Adipose tissue (tissue), 3 donors: Measurements from ENCODE around the gene FGGY. TPM values are rescaled to one million over a fixed set of nuclear protein-coding genes. Genes with fewer than 3 reads are reported as not detected.

ENCODE experiments used
- H3K27ac ChIP-seq: one replicate; pipeline ENCODE4 v1.5.1; 2013; ENCODE audit warnings: low read depth, low read length
- WGBS, 3 donors: extraction: QIAGEN DNeasy Blood & Tissue Kit; methylation state at CpG; one replicate each; pipeline ENCODE4 v1.1.7; 2013; 5-methylcytosine and 5-hydroxymethylcytosine counted together
- polyA plus RNA-seq, 3 donors: library from polyadenylated mRNA; stranded (reverse); fragments of 200-250 nt; gene quantifications; one replicate each; pipeline ENCODE4 v1.2.3, GENCODE V29; 2013
- donor health status: healthy with polysubstance abuse.
- donor health status: Bipolar disorder and iron deficiency.
- donor health status: healthy.

FGGY gene
- polyA plus RNA-seq, 3 donors, result 6.3 to 13.4 (median 12.8) TPM

GRCh38 chr1:59684698-59685097 is 387.8 kb downstream of the FGGY start:
- H3K27ac ChIP-seq, result no peak overlapping the region
- WGBS, 3 donors, result 89 to 96% (median 94%) methylated on average over 4 of the region's 4 CpGs

DNA sequence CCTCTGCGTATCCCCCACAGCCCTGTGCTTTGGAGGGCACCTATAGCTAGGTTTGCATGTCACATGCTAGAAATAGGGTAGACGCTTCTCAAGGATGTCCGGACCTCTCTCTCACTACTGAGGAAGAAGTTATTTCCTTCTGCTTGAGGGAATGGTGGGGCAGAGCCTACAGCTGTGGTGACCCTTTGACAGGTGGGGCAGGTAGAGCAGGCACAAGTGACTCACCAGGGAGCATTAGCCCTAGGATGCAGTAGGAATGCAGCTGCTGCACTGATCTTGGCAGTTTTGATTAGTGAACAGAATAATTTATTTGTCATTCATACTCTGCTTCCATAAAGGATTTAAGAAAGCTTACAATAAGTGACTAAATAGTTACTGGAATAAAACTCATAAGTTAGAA is 388.2 kb downstream of the FGGY start:
- H3K27ac ChIP-seq, result no peak overlapping the region
- 91 to 95% (median 94%) methylated on average over 3 of the region's 3 CpGs for WGBS, 3 donors

- H3K27ac ChIP-seq, result no peak overlapping the region
- 98 to 99% (median 98%) methylated on average over 2 of the region's 2 CpGs for WGBS, 3 donors
These were observed 388.8 kb downstream of the FGGY start for GRCh38 chr1:59685666-59686065.

GRCh38 chr1:59686170-59686569 is 389.3 kb downstream of the FGGY start:
- WGBS, 3 donors, result 73 to 86% (median 83%) methylated on average over 3 of the region's 3 CpGs
- no peak overlapping the region for H3K27ac ChIP-seq

DNA sequence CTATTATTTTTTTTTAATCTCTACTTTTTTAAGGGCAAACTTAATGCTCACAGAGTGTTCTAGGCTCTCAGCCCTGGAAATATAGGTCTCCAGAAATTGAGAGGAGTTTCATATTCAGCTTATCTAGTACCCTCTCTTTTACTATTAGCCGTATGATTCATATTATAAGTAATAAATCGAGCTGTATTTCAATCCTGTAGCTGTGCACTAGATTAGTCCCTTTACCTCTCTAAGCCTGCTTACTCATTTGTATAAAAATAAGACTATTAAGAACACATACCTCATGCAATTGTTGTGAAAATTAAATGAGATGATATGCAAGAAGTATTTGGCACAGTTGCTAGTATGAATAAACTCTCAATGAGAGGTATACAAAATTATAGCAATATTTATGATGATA is 389.7 kb downstream of the FGGY start:
- WGBS, 3 donors, result 90 to 93% (median 91%) methylated on average over 2 of the region's 2 CpGs

DNA sequence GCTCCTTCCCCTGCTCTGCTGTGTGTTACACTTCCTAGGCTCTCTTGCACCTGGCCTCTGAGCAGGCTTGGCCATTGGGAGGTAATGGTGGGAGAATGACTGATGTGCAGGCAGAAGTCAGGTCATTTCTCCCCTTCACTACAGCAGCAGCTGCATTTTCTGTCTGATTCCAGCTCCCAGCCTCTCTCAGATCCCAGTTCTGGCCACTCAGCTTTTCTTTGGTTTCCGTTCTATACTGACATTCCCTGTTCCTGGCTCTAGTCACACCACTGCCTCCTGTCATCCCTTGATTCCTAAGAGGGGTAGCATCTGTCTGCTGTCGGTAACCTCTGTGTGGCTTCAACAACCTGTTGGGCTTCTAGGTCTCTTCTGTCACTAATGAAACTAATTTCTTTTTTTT is 390.2 kb downstream of the FGGY start:
- H3K27ac ChIP-seq, result no peak overlapping the region
- WGBS, 3 donors, result 82 to 90% (median 87%) methylated on average over 2 of the region's 2 CpGs

More for the DNA sequence above, 389.7 kb downstream of the FGGY start:
- no peak overlapping the region for H3K27ac ChIP-seq

GRCh38 chr1:59688976-59689375 is 392.1 kb downstream of the FGGY start:
- no peak overlapping the region for H3K27ac ChIP-seq

GRCh38 chr1:59689730-59690129 is 392.8 kb downstream of the FGGY start:
- WGBS, 3 donors, result 80 to 88% (median 88%) methylated on average over 1 of the region's 1 CpG
- no peak overlapping the region for H3K27ac ChIP-seq

More at GRCh38 chr1:59688976-59689375, 392.1 kb downstream of the FGGY start:
- WGBS, 3 donors, result 73 to 93% (median 79%) methylated on average over 5 of the region's 5 CpGs

GRCh38 chr1:59690171-59690930 is 393.5 kb downstream of the FGGY start:
- H3K27ac ChIP-seq, result no peak overlapping the region
- WGBS, 3 donors, result 91 to 95% (median 92%) methylated on average over 7 of the region's 7 CpGs

DNA sequence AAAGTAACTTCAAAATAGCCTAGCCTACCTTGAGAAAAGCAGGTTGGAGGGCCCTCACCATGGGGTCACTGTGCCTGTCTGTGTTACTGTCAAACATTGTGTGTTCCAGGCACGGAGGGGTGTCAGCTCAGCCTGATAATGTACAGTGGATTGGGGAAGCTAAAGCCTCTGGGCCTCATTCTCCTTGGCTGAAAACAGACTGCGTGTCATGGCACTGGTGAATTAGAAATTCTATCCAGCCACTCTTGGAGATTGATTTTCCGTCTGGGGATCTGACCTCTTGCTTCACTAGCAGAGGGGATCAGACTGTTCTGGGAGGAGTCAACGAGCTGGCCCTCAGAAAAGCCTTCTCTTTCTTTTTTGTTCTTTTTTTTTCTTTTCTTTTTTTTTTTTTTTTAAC is 394.4 kb downstream of the FGGY start:
- 61 to 70% (median 63%) methylated on average over 4 of the region's 4 CpGs for WGBS, 3 donors
- no peak overlapping the region for H3K27ac ChIP-seq

GRCh38 chr1:59692591-59692990 is 395.7 kb downstream of the FGGY start:
- H3K27ac ChIP-seq, result no peak overlapping the region
- WGBS, 3 donors, result 29 to 77% (median 46%) methylated on average over 5 of the region's 5 CpGs

DNA sequence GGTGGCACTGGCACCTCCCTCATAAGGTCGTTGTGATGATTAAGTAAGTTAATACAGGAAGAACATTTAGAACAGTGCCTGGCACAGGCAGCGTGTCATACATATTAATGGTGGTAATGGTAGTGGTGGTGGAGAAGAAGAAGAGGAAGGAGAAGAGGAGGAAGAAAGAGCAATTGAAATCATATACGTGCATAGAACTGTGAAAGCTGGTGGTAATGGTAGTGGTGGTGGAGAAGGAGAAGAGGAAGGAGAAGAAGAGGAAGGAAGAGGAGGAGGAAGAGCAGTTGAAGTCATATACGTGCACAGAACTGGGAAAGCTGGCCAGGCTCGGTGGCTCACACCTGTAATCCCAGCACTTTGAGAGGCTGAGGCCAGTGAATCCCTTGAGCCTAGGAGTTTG is 396.5 kb downstream of the FGGY start:
- WGBS, 3 donors, result 54 to 86% (median 59%) methylated on average over 5 of the region's 5 CpGs
- H3K27ac ChIP-seq, result no peak overlapping the region

DNA sequence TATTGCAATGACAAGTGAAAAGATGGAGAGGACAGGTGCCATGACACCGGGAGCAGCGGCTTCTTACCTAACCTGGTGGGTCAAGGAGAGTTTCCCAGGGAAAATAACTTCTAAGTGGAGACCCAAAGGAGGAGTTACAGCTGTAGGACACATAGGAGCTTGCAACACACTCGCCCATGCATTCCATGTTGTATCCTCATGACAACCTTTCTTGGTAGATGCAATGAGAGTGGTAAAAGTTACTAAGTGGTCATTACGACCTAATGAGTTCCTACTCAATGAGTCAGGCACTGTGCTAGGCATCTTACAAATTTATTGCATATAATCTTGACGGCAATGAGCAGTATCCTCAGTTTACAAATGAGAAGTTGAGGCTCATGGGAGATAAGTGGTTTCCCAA is 398.4 kb downstream of the FGGY start:
- WGBS, 3 donors, result 87 to 96% (median 95%) methylated on average over 5 of the region's 5 CpGs
- H3K27ac ChIP-seq, result no peak overlapping the region

DNA sequence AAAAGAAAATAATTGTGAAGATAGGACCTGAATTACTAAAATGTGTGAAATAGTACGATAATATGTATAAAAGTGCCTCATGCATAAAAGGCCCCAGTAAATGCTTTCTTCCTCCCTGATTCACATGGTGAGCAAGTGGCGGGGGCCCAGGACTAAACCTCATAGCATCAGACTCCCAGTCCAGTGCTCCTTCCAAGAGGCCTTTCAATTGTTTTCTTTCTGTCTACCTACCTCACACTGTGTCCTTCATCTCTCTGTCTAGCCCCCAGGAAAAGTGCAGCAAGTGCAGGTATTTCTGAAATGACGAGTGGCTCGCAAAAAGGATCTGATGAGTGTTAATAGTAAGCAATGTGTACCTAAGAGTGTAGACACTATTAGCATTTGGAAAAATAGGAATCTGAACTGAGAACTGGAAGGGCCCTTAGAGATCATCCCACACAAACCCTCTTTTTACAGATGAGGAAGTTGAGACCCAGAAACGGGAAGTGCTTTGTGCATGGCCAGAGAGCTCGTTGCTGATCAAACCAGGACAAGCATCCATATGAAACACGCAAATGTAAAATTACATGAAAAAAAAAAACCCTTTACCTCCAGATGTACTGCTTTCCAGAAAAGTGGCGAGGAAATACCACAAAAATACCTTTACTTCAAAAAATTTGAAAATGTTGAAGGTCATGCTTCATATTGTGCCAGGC is 399.7 kb downstream of the FGGY start:
- H3K27ac ChIP-seq, result no peak overlapping the region
- WGBS, 3 donors, result 70 to 88% (median 80%) methylated on average over 8 of the region's 8 CpGs

DNA sequence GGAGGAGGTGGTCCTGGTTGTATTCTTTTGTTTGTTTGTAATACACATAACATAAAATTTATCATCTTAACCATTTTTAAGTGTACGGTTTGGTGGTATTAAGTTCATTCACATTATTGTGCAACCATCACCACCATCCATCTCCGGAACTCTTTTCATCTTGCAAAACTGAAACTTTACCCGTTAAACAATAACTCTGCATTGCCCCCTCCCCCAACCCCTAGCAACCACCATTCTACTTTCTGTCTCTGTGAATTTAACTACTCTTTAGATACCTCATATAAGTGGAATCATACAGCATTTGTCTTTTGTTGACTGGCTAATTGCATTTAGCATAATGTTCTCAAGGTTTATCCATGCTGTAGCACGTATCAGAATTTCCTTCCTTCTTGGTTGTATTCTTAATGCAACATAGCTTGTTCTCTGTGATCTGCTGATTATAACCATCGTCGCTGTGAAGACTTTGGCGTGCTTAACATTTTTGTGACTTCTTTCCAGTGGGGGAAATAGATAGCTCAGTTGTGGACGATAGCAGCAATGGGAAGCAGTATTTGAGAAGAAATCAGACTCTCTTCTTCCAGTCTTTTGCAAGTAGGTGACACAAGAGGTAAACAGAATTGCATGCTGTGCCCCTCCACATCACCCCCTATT is 400.4 kb downstream of the FGGY start:
- WGBS, 3 donors, result 32 to 45% (median 35%) methylated on average over 8 of the region's 8 CpGs

GRCh38 chr1:59698386-59698785 is 401.5 kb downstream of the FGGY start:
- no peak overlapping the region for H3K27ac ChIP-seq
- 54 to 73% (median 59%) methylated on average over 4 of the region's 4 CpGs for WGBS, 3 donors

More for the DNA sequence above, 400.4 kb downstream of the FGGY start:
- no peak overlapping the region for H3K27ac ChIP-seq

GRCh38 chr1:59699227-59699847 is 402.4 kb downstream of the FGGY start:
- 47 to 50% (median 49%) methylated on average over 5 of the region's 5 CpGs for WGBS, 3 donors
- H3K27ac ChIP-seq, result no peak overlapping the region

DNA sequence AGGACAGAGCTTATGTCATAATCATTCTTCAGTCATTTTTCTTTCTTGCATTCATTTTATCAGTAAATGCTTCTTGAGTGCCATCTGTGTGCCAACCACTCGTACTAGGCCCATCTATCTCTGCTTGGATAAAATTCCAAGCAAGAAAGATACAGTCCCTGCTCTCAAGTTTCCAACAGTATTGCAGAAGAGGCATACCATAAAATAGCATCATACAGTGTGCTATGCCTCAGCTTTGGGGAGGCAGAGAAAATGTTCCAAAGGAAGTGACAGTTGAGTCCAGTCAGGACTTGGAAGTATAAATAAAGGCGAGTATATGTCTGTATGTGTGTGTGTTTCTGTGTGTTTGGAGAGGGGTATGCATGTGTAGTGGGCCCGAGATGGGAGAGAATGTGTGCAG is 404.5 kb downstream of the FGGY start:
- WGBS, 3 donors, result 86 to 90% (median 87%) methylated on average over 3 of the region's 3 CpGs
- no peak overlapping the region for H3K27ac ChIP-seq
